Measurements from ENCODE around the gene TUT1.

- TF ChIP-seq CTCF (IDR thresholded peaks at IDR 0.05) (peak in 3 of 4 experiments; percentile 34 to 64 (median 52)), POLR2AphosphoS5 (IDR thresholded peaks at IDR 0.05) (peak; percentile 54)
Measured at GRCh38 chr11:62593434-62594044, 2.2 kb upstream of the TUT1 start.

Measured in prostate gland (tissue), 2 donors.